IPS-NIHi11 (cell line): ENCODE results near the gene OLFML1.

ENCODE experiments used
- DNase-seq: peaks from one replicate; pipeline ENCODE4 v3.0.0; 2012; ENCODE audit warnings: mixed read lengths, low spot score

The OLFML1 gene

DNA sequence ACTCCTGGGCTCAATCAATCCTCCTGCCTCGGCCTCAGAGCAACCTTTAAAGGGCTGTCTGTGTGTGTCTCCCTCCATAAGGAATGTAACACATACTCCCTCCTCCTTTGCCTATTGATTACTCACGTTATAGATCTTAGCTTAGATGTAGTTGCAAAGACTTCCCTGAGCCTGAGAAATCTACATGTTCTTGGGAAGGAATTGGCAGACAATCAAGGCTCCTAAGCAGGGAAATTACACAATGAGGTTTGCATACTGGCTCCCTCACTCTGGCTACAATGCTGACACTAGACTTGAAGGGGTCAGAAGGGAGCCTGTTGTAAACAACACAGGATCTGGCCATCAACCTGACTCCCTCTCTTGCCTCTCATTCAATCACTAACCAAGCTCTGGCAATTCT, 5.2 kb upstream of the OLFML1 start:
- no peak for DNase-seq

DNA sequence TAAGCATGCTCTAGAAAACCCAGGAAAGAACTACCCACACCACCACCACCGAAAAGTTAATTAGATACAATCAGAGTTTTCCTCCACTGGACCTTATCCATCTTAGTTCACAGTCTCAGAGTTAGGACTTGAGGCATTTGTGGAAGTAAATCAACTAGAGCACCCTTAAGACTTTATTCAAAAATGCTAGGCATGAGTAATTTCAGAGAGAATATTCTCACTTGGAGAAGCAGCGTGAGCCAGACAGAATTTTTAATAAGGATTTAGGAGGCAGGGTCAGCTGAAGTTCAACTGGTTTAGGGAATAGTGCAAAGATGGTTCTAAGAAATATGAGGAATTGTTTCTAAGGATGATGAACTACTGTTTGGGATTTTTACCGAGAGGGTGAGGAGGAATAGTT, 1.2 kb upstream of the OLFML1 start:
- no peak for DNase-seq

DNA sequence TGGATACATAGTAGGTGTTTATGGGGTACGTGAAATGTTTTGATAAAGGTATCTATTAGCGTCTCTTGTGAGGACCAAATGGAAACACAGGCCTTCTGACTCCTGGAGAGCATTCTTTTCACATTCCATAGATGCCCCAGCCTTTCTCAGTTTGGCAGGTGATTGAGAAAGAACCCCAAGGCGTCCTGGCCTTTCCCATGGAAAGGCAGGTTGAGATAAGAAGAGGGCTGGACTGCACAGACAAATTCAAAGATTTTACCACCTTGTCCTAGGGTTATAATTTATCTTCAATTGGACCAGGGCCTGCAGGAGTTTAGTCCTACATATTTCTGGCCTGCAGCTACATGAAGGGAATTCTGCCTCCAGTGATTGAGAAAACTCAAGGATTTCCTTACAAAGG, 661 bp upstream of the OLFML1 start:
- peak; percentile 23 for DNase-seq

DNA sequence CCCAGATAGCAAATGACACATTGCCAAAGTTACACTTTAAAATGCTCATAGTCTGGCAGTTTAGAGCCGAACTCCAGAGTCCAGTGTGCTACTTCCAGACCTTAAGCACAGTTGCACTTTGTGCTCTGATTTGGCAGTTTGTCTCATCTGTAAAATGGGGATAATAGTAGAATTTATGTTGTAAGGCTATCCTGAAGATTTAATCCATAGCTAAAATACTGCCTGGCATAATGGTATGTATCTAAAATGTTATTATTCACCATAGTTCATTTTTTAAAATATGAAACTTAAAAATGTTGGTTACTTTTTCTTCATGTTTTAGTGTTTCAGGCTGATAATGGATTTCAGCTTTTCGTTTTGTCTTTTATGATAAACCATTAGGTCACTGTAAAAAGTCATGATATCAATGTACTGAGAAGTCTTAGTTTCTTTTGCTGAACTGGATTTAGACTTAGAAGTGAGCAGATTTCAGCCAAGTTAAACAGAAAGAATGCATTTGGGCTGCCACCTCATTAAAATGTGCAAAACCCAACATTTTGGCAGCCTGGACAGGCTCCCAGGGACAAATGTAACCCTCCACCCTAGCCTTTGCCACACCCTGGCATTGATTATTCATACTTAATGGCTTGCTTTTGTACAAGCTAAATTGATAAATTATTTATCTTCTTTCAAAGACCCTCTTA, 933 bp downstream of the OLFML1 start:
- DNase-seq = no peak

DNA sequence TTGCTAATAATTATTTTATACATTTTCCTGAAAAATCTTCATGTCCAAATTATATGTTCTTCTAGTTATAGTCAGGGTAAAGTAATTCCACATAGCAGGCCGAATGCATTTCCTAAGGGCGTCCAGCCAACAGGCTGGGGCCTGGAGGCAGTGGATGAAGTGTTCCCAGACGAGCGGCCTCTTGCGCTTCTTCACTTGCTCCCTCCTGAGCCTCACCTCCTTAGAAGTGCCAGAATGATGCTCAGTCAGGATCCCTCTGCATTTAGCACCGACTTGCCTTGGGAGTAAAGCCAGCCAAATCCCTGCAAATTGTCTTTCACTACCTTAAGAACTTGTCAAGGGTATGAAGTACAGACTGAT, 1.5 kb downstream of the OLFML1 start:
- no peak for DNase-seq

DNA sequence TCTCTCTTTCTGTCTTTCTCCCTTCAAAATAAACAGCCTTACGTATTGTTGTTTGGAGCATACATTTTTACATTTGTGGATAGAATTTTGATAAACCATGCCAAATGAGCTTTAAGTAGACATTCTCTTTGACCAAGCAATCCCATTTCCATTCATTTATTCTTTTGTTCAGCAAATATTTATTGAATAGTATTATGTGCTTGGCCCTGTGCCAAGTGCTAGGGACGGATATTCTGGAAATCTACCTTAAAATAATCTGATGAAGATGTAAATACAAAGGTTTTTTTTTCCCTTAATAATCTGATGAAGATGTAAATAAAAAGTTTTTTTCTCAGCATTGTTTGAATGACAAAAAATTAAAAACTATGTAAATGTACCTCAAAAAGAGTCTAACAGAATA, 2.1 kb downstream of the OLFML1 start:
- no peak for DNase-seq

DNA sequence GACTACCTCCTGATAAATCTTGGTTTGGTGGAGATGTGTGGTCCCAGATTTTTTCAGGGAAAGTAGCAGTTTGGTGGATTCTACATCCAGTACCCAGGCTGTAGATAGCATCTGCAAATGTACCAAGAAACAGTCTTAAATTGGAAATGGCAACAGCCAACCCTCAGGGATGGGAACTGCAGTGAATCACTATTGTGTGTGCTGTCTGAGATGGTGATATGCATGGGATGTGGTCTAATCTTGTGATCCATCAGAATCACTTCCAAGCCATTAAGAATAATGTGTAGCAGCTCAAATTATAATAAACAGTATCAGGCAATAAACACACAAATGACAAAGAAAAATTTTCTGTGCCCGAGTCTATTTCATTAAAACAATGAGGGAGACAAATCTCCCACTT, 3.4 kb downstream of the OLFML1 start:
- no peak for DNase-seq

DNA sequence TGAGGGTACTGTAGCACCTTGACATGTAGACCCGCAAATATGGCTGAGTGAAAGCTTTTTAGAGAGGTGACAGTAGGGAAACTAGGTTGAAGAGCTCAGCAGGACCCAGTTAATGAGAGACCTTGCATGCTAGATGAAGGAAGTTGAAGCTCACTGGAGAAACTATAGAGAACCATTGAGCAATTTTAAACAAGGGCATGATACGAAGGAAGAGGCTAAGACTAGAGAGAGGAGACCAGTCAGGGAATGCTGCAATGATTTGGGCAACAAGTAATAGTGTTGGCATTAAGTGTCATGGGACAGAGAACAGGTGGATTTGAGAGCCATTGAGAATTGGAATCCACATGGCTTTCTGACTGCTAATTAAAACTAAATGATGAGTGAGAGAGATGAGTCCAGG, 4.1 kb downstream of the OLFML1 start:
- no peak for DNase-seq

DNA sequence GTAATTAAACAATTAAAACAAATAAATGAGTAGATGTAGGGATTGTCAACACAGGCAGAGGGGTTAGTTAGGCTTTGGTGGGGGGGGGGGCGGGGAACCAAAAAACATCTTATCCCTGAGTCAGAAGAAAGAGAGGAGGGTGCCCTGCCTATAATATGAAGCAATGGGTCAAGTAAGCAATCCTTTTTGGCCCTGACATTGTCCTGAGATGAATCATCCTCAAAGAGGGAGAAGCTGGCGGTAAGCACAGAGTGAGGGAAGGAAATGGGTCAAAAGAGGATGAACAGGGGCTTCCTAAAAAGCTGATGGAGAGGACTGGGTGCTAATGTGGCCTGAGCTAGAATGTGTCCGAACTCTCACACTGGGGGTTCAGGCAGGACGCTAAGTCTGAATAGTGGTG, 4.7 kb downstream of the OLFML1 start:
- DNase-seq = no peak

DNA sequence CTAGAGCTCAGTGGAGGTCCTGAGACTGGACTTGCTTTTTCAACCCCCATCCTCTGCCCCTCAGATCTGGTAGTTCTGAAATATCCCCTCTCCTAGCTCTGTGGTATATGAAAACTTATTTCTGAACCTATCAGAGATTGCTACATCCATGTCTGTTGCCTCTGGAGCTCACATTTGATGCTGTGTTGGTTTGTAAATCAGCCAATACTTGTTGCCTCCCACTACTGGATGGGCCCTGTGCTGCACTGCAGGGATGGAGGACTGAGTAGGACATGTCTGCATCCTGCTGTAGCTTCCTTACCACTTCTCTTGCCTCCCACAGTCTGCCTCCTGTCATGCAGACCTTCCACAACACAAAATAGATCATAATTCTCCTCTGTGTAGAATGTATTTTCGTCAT, 5.2 kb downstream of the OLFML1 start:
- no peak for DNase-seq

DNA sequence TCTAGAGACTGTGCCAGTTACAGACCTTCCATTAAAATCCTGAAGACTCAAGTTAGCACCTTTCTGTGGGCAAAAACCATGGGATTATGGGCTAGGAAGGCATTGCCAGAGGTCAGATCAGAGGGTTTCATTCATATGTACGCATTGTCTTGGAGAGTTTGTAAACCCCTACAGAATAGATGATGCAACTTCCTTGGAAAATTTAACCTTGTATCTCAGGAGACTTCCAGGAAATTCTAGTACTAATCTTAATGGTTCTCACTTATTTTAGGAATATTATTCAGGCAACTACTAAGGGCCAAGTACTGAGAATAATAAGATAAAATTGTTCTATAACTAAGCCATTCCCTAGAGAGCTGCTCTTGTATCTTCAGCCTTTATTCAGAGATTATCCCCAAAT, 6.9 kb downstream of the OLFML1 start:
- no peak for DNase-seq

DNA sequence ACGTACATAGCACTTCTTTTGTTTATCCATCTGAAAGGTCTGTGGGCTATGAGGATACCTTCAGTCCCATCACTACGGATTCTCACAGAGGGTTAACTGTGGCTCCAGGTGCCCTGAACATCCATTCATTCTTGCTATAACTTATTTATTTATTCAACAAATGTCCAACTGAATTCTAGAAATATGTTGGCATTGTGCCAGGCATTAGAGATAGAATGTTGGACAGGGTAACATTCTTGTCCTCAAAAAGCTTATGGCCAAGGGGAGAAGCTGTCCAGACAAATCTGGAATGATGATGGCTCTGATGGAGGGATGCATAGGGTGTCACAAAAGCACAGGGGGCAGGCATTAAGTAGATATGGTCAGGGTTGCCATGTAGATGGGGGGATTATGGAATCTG, 8.4 kb downstream of the OLFML1 start:
- DNase-seq = no peak

DNA sequence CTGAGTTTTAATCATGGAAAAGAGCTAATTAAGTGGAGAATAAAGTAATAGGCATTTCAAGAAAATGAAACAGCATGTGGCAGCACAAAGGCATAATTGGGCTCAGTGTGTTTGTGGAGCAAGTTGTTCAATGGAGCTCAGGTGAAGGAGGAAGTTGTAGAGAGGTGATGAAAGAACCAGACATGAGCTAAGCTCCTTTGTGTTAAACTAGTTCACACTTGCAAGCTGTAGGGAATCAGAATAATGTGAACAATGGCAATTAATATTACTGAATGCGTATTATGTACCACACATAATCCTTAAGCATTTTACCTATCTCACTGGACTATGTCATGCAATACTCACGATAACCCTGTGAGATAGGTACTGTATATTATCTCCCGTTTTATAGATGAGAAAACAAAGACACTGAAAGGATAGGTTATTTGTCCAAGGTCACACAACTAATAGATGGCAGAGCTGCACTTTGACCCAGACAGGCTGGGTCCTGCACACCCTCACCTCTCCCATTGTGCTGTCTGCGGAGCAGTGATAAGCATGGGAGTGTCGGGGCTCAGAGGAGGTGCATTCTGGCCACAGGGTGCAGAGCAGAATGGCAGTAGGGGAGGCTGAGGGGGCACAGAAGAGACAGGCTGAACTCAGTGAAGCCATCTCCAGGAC, 8.9 kb downstream of the OLFML1 start:
- DNase-seq = no peak

DNA sequence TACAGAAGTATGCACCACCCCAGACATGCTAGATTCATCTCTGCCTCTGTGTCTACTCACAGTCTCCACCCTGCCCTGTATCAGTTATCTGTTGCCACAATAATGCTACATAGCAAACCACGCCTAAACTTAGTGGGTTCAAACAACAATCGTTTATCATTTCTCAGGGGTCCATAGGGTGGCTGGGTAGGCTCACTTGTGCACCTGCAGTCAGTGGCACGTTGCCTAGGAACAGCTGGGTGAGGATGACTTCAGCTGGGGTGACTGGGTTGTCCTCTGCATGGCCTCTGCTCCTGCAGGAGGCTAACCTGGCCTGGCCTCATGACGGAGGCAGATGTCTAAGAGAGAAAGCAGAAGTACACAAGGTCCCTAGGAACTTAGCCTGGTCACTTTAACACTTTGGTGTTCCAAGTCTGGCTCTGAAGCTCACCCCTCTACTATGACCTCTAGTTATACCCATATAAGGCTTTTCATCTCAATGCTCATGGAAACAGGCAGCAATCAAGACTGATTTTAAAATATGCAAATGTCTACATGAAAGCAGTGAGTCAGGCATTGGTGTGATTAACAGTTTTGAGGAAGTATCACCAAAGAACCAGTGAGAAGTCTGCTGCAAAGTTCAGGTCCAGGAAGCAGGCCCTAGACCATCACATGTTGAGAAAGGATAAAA, 10.7 kb downstream of the OLFML1 start:
- no peak for DNase-seq

DNA sequence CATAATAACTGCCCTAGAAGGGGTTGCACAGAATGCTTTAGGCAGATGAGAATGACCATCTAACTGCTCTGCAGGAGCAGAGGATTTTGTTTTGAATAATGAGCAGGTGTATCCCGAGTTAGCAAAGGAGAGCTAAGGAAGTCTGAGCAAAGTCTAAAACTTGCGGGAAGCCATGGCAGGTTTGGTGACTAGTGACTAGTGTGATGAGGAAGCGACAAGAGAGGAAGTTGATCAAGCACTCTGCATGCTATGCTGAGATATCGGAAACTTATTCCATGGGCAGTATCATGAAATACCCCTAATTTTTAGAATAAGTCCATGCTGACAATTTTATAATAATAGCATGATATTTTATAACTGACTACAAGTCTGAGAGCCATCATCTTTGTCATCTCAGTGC, 12.9 kb downstream of the OLFML1 start:
- no peak for DNase-seq

DNA sequence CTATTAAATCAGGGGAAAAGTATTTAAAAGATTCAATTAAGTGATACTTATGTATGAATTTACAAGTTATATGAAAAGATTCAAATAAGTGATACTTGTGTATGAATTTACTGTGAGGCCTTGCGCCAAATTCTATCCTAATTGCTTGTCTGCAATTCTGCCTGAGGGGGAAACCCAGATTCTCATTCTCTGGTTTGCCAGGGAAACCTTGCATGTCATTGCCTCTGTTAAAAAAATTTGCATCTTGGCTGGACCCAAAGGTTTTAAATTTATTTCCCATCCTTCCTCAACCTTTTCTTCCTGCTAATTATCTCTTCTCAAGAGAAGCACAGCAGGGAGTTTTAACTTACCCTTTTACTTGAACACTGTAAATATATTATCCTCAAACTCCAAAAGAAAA, 13.8 kb downstream of the OLFML1 start:
- no peak for DNase-seq

DNA sequence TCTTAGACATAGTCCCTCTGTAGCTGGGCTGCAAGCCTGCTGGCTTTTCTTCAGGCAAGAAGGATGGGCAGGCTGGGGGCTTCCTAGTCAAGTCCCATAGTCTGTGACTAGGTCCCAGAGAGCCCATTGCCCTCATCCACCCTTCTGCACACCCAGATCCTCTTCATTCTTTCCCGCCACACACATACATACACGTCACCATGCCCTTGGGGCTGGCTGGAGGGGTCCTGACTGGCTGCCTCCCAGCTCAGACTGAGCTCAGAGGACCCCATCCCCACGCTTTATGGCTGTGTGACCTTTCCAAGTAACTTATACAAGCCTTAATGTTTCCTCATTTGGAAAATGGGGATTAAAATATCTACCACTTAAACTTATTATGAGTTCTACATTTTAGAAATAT, 14.9 kb downstream of the OLFML1 start:
- no peak for DNase-seq

DNA sequence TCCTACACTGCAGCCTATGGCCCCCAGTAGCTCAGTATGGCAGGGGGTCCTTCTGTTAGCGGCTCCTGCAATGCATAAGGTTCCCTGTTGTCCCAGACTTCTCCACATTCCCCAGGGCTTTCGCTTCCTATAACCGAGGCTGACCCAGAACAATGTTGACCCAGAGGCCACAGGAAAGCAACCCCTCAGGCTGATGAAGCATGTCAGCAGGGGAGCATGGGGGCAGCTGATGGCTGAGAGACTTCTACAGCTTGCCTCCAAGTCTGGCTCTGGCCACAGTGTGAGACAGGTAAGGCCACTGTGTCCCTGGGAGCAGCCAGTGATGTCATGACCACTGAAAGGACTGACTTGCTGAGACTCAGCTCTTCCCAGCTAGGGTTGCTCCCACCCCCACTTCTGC, 15.9 kb downstream of the OLFML1 start:
- no peak for DNase-seq

DNA sequence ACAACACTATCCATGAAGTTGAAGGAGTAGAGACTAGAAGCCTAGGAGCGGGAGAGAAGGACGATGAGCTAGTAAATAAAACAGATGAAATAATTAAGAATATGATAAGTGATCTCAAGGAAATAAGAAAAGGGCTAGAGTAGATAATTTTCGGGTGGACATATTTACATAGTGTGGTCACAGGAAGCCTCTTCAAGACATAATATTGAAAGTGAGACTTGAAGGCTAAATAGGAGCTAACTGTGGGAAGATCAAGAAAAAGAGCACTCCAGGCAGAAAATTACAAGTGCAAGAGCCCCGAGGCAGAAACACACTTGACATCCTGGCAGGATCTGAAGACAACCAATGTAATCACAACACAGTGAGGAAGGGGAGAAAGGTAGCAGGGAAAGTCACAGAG, 16.6 kb downstream of the OLFML1 start:
- no peak for DNase-seq

DNA sequence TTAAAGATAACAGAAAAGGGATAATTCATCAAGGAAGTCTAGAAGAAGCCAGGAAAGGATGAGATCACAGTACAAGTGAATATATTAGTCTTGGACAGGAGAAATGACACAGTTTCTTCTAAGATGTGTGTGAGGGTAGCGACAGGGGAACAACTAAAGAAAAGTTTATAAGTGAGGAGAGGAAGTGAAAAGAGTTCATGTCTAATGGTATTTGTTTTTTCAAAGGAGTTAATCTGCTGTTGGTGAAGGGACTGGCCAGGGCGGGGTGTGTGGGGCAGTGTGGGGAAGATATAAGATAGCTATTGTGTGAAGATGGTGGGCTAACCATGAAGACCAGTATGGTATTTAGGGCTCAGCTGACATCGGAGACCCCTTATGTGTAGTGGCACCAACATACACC, 20.9 kb downstream of the OLFML1 start:
- DNase-seq = no peak

DNA sequence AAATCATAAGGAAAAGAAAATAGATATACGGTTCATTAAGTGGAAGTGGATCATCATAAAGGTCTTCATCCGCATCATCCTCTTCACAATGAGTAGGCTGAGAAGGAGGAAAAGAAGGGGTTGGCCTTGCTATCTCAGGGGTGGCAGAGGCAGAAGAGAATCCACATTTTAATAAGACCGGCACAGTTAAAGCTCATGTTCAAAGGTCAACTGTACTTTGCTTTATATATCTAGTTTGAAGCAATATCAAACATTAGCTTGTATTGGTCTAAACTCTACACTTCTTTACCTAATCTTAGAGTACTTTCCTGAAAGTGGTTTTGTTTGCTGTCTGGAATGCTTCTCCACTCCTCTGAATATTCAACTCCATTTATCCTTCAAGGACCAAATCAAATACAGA, 22.8 kb downstream of the OLFML1 start:
- DNase-seq = no peak

DNA sequence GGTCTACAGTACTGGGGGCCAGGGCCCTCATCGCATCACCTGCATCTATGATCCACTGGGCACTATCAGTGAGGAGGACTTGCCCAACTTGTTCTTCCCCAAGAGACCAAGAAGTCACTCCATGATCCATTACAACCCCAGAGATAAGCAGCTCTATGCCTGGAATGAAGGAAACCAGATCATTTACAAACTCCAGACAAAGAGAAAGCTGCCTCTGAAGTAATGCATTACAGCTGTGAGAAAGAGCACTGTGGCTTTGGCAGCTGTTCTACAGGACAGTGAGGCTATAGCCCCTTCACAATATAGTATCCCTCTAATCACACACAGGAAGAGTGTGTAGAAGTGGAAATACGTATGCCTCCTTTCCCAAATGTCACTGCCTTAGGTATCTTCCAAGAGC, 24.7 kb downstream of the OLFML1 start:
- no peak for DNase-seq

DNA sequence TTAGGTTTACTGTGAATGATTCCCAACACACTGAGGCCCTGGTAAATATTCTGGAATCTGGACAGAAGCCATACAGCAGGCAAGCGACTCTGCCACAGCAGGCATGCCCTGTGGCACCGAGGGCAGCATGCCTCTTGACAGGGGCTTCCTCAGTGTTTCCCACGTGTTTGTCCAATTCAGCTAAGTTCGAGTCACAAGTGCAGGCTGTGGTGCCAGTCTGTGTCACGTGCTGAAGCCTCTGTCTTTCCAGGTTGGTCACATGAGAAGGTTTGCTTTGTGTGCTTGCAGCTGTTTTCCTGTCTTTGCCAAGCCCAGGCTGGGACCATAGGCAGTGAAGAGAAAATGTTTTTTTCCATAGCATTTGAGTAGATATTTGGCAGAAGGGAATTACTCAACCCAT, 26.1 kb downstream of the OLFML1 start:
- DNase-seq = no peak
